ENCODE measurements around the gene GRIFIN. TPM values are rescaled to one million over a fixed set of nuclear protein-coding genes. Genes with fewer than 3 reads are reported as not detected.

Gene GRIFIN
- total RNA-seq, 1 experiment from 2014 or later: not detected

- no TSS peak for BruUV-seq (replicated peaks)
- no peak overlapping the region for H3K9ac ChIP-seq (ENCODE audit: low read length)
- no peak overlapping the region for H2AFZ ChIP-seq (ENCODE audit: low read length)
- no peaks in the 10 kb centered on the region for H3K36me3 ChIP-seq (ENCODE audit: low read depth, low read length)
- H4K20me1 ChIP-seq (ENCODE audit: low read length): no peaks in the 10 kb centered on the region
- H3K4me2 ChIP-seq (ENCODE audit: low read length): no peak overlapping the region
- no peak for DNase-seq
- no peaks in the 10 kb centered on the region for H3K79me2 ChIP-seq (ENCODE audit: low read length)
- no peaks in the 10 kb centered on the region for H3K9me2 ChIP-seq (replicated peaks; ENCODE audit: low read length)
- intact Hi-C loops (cut with micrococcal nuclease): no loop called here
- no peak overlapping the region for H3K4me3 ChIP-seq (ENCODE audit: low read length)
- H3K27me3 ChIP-seq (ENCODE audit: low read length): no peaks in the 10 kb centered on the region
- ChIA-PET POLR2A (ENCODE audit: unreplicated experiment) (no interaction called here), CTCF (interaction anchor here (0.7 kb wide), 1 partner anchor 11 kb away, joined by 3 read pairs; no protein-coding TSS in a partner anchor)
- H3K4me1 ChIP-seq (ENCODE audit: insufficient read depth, low read length): peaks cover 23% of the 10 kb centered on the region
- no peak overlapping the region for H3K27ac ChIP-seq (ENCODE audit: low read length)
- no peak for TF ChIP-seq CTCF (conservative IDR thresholded peaks at IDR 0.05; ENCODE audit: low read depth, low read length)
- no peak for TF ChIP-seq EZH2phosphoT487 (IDR thresholded peaks at IDR 0.05; ENCODE audit: borderline replicate concordance, low read length)
- no peak for TF ChIP-seq EZH2 (IDR thresholded peaks at IDR 0.05; ENCODE audit: low read length, unreplicated experiment)
- ATAC-seq: no peak
- H3F3A ChIP-seq (ENCODE audit: low read length, unreplicated experiment): no peaks in the 10 kb centered on the region
- H3K9me3 ChIP-seq (ENCODE audit: low read length): no peaks in the 10 kb centered on the region
These were observed 36.5 kb upstream of the GRIFIN start for GRCh38 chr7:2512713-2513112.

GRCh38 chr7:2512179-2512661 is 36.0 kb upstream of the GRIFIN start:
- TF ChIP-seq EZH2 (IDR thresholded peaks at IDR 0.05; ENCODE audit: low read length, unreplicated experiment): no peak
- no peak for TF ChIP-seq CTCF (conservative IDR thresholded peaks at IDR 0.05; ENCODE audit: low read depth, low read length)
- no peak for TF ChIP-seq EZH2phosphoT487 (IDR thresholded peaks at IDR 0.05; ENCODE audit: borderline replicate concordance, low read length)
- intact Hi-C loops (cut with micrococcal nuclease): no loop called here
- Histone ChIP-seq H2AFZ (ENCODE audit: low read length) (peak overlapping the region; percentile 51; the same call in 1 of the 2 replicates), H3K27me3 (ENCODE audit: low read length) (no peaks in the 10 kb centered on the region), H3K9me2 (replicated peaks; ENCODE audit: low read length) (no peaks in the 10 kb centered on the region), H3K4me3 (ENCODE audit: low read length) (no peak overlapping the region), H3F3A (ENCODE audit: low read length, unreplicated experiment) (no peaks in the 10 kb centered on the region), H3K4me1 (ENCODE audit: insufficient read depth, low read length) (peaks cover 18% of the 10 kb centered on the region), H3K9ac (ENCODE audit: low read length) (no peak overlapping the region), H3K9me3 (ENCODE audit: low read length) (no peaks in the 10 kb centered on the region), H4K20me1 (ENCODE audit: low read length) (no peaks in the 10 kb centered on the region), H3K4me2 (ENCODE audit: low read length) (peak overlapping the region; percentile 75; the same call in 1 of the 2 replicates), H3K36me3 (ENCODE audit: low read depth, low read length) (no peaks in the 10 kb centered on the region), H3K27ac (ENCODE audit: low read length) (no peak overlapping the region), H3K79me2 (ENCODE audit: low read length) (no peaks in the 10 kb centered on the region)
- DNase-seq: no peak
- ChIA-PET POLR2A (ENCODE audit: unreplicated experiment) (no interaction called here), CTCF (interaction anchor here (0.7 kb wide), 1 partner anchor 12 kb away, joined by 3 read pairs; no protein-coding TSS in a partner anchor)
- peak; percentile 36 for ATAC-seq
- no TSS peak for BruUV-seq (replicated peaks)

GRCh38 chr7:2511769-2512168 is 35.6 kb upstream of the GRIFIN start:
- CTCF ChIA-PET: no interaction called here
- DNase-seq (no peak), ATAC-seq (peak; percentile 17; the same call in 1 of the 2 replicates)
- peaks cover 14% of the 10 kb centered on the region for H3K4me1 ChIP-seq (ENCODE audit: insufficient read depth, low read length)
- H3K27ac ChIP-seq (ENCODE audit: low read length): no peak overlapping the region
- H3F3A ChIP-seq (ENCODE audit: low read length, unreplicated experiment): no peaks in the 10 kb centered on the region
- H3K9ac ChIP-seq (ENCODE audit: low read length): no peak overlapping the region
- peak overlapping the region; percentile 75 for H3K4me2 ChIP-seq (ENCODE audit: low read length)
- no peaks in the 10 kb centered on the region for H4K20me1 ChIP-seq (ENCODE audit: low read length)
- POLR2A ChIA-PET (ENCODE audit: unreplicated experiment): no interaction called here
- H3K27me3 ChIP-seq (ENCODE audit: low read length): no peaks in the 10 kb centered on the region
- intact Hi-C loops (cut with micrococcal nuclease): no loop called here
- H3K79me2 ChIP-seq (ENCODE audit: low read length): no peaks in the 10 kb centered on the region
- BruUV-seq (replicated peaks): no TSS peak
- H2AFZ ChIP-seq (ENCODE audit: low read length): peak overlapping the region; percentile 51; the same call in 1 of the 2 replicates
- no peak overlapping the region; the same call in 1 of the 2 replicates for H3K4me3 ChIP-seq (ENCODE audit: low read length)
- H3K9me2 ChIP-seq (replicated peaks; ENCODE audit: low read length): no peaks in the 10 kb centered on the region
- TF ChIP-seq EZH2 (IDR thresholded peaks at IDR 0.05; ENCODE audit: low read length, unreplicated experiment): no peak
- no peak for TF ChIP-seq CTCF (conservative IDR thresholded peaks at IDR 0.05; ENCODE audit: low read depth, low read length)
- no peak for TF ChIP-seq EZH2phosphoT487 (IDR thresholded peaks at IDR 0.05; ENCODE audit: borderline replicate concordance, low read length)
- no peaks in the 10 kb centered on the region for H3K9me3 ChIP-seq (ENCODE audit: low read length)
- no peaks in the 10 kb centered on the region for H3K36me3 ChIP-seq (ENCODE audit: low read depth, low read length)

Measured in PC-3 (cell line).